Esophagus squamous epithelium (tissue), 5 donors: ENCODE measurements around the gene FOXJ3. TPM values are rescaled to one million over a fixed set of nuclear protein-coding genes. Genes with fewer than 3 reads are reported as not detected.

Source experiments
- DNase-seq: peaks from one replicate; lab custom pipeline; 2025; lab: John Stamatoyannopoulos, UW
- H3K27ac ChIP-seq, 4 donors: fragments of 200-600 bp; sonication (generic); one replicate each; pipeline ENCODE4 v1.5.1; 2016 to 2019; ENCODE audit warnings: mild to moderate bottlenecking in 1 of 4
- H3K27me3 ChIP-seq, 4 donors: fragments of 200-600 bp; sonication (generic); 1 replicate in 3 of 4; 2 replicates in 1 of 4; pipeline versions ENCODE4 v1.5.1 to v1.6.0; 2017 to 2021; ENCODE audit warnings: antibody characterized with exemption in 1 of 4
- H3K36me3 ChIP-seq, 3 donors: fragments of 200-600 bp; sonication (generic); one replicate each; pipeline ENCODE4 v1.5.1; 2016 to 2019
- H3K4me1 ChIP-seq, 3 donors: fragments of 200-600 bp; sonication (generic); one replicate each; pipeline ENCODE4 v1.5.1; 2017 to 2019
- H3K4me3 ChIP-seq, 4 donors: fragments of 200-600 bp; sonication (generic); 1 replicate in 3 of 4; 2 replicates in 1 of 4; pipeline ENCODE4 v1.5.1; 2016 to 2019; ENCODE audit warnings: mild to moderate bottlenecking in 2 of 4, moderate library complexity in 1 of 4
- H3K9me3 ChIP-seq, 3 donors: fragments of 200-600 bp; sonication (generic); one replicate each; pipeline ENCODE4 v1.5.1; 2016 to 2019
- POLR2A ChIP-seq, 4 donors: fragments of 450-650 bp; IDR thresholded peaks; one replicate each; pipeline ENCODE4 v1.6.1; 2017; ENCODE audit warnings: antibody characterized with exemption in 4 of 4, mild to moderate bottlenecking in 4 of 4, moderate library complexity in 3 of 4
- WGBS, 2 donors: methylation state at CpG; one replicate each; pipeline ENCODE4 v1.1.5; 2018; 5-methylcytosine and 5-hydroxymethylcytosine counted together
- intact Hi-C: fragments of 100-400 bp; cut with DNase I; formaldehyde crosslinking; loops from one replicate; pipeline ENCODE4 v1.15.0; 2022
- total RNA-seq, 4 donors: library from RNA; depleted of rRNA; stranded (reverse); fragments of >200 nt; gene quantifications; one replicate each; pipeline ENCODE4 v1.1.0, GENCODE V29; 2016
- TF ChIP-seq, protein P1 (sequence below), 6 experiments: fragments of 450-650 bp in 4 of 6; fragments of 200-600 bp in 2 of 6; sonication (generic) in 2 of 6; IDR thresholded peaks; one replicate each; pipeline ENCODE4 v1.5.1; 2016 to 2019; ENCODE audit warnings: antibody characterized with exemption in 6 of 6, mild to moderate bottlenecking in 4 of 6, moderate library complexity in 4 of 6
- donor health status: DM: yes; HTN: yes; CAD: no.

The FOXJ3 gene
- total RNA-seq, 4 donors from 2014 or later = 18.7 to 36.6 (median 27.5) TPM

DNA sequence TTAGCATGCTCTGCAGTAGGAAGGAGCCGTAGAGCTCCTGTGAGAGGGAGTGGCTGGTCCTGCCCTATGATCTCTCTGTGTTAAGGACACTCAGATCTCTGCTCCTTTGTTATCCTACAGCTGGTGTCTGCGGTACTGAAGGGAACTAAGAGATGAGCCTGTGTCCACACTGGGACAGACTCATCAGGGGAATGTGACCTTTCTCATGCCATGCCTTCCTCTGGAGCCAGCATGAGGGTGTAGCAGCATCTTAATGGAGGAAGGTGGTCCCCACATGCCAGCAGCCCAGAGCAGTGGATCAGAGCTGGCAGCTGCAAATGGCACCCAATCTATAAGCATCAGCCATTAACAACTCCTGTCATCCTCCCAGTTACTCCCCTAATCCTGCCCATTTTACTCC is 206.5 kb downstream of the FOXJ3 start:
- Histone ChIP-seq H3K36me3 (no peaks in the 10 kb centered on the region), H3K27me3 (peaks cover 0 to 17% (median 0%) of the 10 kb centered on the region in 4 donors), H3K4me1 (no peaks in the 10 kb centered on the region), H3K9me3 (no peaks in the 10 kb centered on the region), H3K4me3 (no peak overlapping the region), H3K27ac (no peak overlapping the region)
- TF ChIP-seq, protein P1, sequence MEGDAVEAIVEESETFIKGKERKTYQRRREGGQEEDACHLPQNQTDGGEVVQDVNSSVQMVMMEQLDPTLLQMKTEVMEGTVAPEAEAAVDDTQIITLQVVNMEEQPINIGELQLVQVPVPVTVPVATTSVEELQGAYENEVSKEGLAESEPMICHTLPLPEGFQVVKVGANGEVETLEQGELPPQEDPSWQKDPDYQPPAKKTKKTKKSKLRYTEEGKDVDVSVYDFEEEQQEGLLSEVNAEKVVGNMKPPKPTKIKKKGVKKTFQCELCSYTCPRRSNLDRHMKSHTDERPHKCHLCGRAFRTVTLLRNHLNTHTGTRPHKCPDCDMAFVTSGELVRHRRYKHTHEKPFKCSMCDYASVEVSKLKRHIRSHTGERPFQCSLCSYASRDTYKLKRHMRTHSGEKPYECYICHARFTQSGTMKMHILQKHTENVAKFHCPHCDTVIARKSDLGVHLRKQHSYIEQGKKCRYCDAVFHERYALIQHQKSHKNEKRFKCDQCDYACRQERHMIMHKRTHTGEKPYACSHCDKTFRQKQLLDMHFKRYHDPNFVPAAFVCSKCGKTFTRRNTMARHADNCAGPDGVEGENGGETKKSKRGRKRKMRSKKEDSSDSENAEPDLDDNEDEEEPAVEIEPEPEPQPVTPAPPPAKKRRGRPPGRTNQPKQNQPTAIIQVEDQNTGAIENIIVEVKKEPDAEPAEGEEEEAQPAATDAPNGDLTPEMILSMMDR (IDR thresholded peaks at IDR 0.05) = no peak
- TF ChIP-seq POLR2A (IDR thresholded peaks at IDR 0.05) = no peak
- intact Hi-C loops = no loop called here
- no peak for DNase-seq
- 57 to 58% methylated on average over 1 to 2 of the region's 2 CpGs for WGBS, 2 donors

DNA sequence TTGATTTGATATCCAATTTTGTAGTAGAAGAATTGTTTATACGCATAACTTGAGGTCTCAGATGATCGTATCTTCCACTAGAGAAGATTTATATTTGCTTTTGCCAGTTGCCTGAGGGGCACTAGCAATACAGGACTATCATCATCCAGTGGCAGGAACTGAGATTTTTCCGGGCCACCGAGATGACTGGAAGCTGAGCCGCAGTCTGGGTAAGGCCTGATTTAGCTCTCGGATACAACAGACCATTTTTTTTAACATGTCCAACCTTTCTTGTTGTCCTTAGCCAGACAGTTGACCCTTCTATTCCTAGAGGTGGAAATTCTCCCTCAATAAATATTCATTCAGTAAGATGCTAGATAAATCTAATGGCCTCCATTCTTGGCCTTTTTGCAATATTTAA is 207.3 kb downstream of the FOXJ3 start:
- Histone ChIP-seq H3K27me3 (peaks cover 0 to 17% (median 0%) of the 10 kb centered on the region in 4 donors), H3K9me3 (no peaks in the 10 kb centered on the region), H3K27ac (no peak overlapping the region), H3K4me3 (no peak overlapping the region), H3K4me1 (no peaks in the 10 kb centered on the region), H3K36me3 (no peaks in the 10 kb centered on the region)
- 85 to 90% methylated on average over 6 of the region's 6 CpGs for WGBS, 2 donors
- TF ChIP-seq POLR2A (IDR thresholded peaks at IDR 0.05) = no peak
- DNase-seq = no peak
- intact Hi-C loops = no loop called here

Other genes starting within 250 kb of the FOXJ3 start
- gene GUCA2B, start 181.8 kb downstream of the FOXJ3 start, total RNA-seq = not detected
- gene GUCA2A, start 170.5 kb downstream of the FOXJ3 start, total RNA-seq = not detected
- under 1 TPM in 3 of 4 donors, not detected in 1; 0.04 to 0.57 (median 0.06) TPM for gene RIMKLA, start 45.6 kb upstream of the FOXJ3 start, total RNA-seq
- gene ZMYND12, start 120.8 kb upstream of the FOXJ3 start, total RNA-seq = under 1 TPM in 2 of 4 donors, not detected in 2; 0.19 to 0.79 TPM
- gene PPCS, start 121.3 kb upstream of the FOXJ3 start, total RNA-seq = 10 to 100 TPM; 44.2 to 76.8 (median 58.9) TPM
- gene CCDC30, start 128.1 kb upstream of the FOXJ3 start, total RNA-seq = 1 to 10 TPM in 1 of 4 donors, under 1 TPM in 3; 0.12 to 1.3 (median 0.42) TPM